HEK293 (cell line): ENCODE measurements around the gene MED15.

Experiments used
- CTCF ChIP-seq: fragments of 450-650 bp; formaldehyde crosslinking; IDR thresholded peaks from 2 replicates; pipeline ENCODE4 v1.5.1; 2016; ENCODE audit warnings: missing biosample characterization, missing genetic modification characterization
- HOXA7 ChIP-seq: sonication (generic); formaldehyde crosslinking; IDR thresholded peaks from 2 replicates; pipeline ENCODE4 v1.8.1; 2022; ENCODE audit warnings: missing genetic modification reagents, borderline replicate concordance
- MYNN ChIP-seq: fragments of 450-650 bp; formaldehyde crosslinking; IDR thresholded peaks from 2 replicates; pipeline ENCODE4 v1.5.1; 2016; ENCODE audit warnings: missing biosample characterization, missing genetic modification characterization, borderline replicate concordance
- ZNF140 ChIP-seq: fragments of 450-650 bp; formaldehyde crosslinking; IDR thresholded peaks from 2 replicates; pipeline ENCODE4 v1.5.1; 2016; ENCODE audit warnings: missing biosample characterization, missing genetic modification characterization
- ZNF23 ChIP-seq: fragments of 450-650 bp; formaldehyde crosslinking; IDR thresholded peaks from 2 replicates; pipeline ENCODE4 v1.5.1; 2016; ENCODE audit warnings: missing biosample characterization, missing genetic modification characterization, borderline replicate concordance
- ZNF660 ChIP-seq: fragments of 450-650 bp; IDR thresholded peaks from 2 replicates; pipeline ENCODE4 v1.5.1; 2018; ENCODE audit warnings: missing biosample characterization, mild to moderate bottlenecking, missing genetic modification characterization
- ZNF747 ChIP-seq: fragments of 450-650 bp; formaldehyde crosslinking; IDR thresholded peaks from 2 replicates; pipeline ENCODE4 v1.5.1; 2016; ENCODE audit warnings: missing biosample characterization, missing genetic modification characterization
- ZNF792 ChIP-seq: fragments of 450-650 bp; formaldehyde crosslinking; IDR thresholded peaks from 2 replicates; pipeline ENCODE4 v1.5.1; 2016; ENCODE audit warnings: missing biosample characterization, missing genetic modification characterization
- TF ChIP-seq, protein P1 (sequence below): fragments of 450-650 bp; formaldehyde crosslinking; IDR thresholded peaks from 2 replicates; pipeline ENCODE4 v1.5.1; 2016; ENCODE audit warnings: missing biosample characterization, missing genetic modification characterization

DNA sequence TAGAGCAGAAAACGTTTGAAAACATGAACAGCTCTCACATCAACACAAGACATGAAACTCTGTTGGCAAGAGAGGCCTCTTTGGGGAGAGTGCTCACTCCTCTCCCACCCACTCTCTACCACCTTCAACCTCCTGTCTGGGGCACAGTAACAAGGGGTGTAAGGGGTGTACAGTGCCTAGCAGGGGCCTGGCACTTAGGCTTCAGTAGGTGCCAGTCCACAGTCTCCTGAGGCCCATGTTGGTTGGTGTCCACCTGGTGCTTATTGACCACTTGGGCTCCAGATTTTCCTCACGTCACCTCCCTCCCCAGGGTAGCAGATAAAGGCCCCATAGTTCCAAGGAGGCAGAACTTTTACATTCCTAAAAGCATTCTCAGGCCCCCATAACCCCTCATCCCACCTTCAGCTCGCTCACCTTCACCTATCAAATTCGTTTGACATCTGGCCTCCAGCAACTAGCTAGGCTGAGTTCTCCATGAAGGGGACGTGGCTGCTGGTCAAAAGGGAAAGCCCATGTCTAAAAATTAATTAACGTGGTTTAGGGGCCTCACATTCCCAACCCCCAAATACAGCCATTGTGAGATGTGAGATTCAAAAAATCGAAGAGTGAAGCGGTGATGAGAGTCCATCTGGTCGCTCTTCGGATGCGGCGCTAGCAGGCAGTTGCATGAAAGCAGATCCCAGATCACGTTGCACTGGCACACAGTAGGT is 712 bp upstream of the MED15 start:
- TF ChIP-seq CTCF (tag by site-specific recombination) (no peak), ZNF747 (no peak), ZNF792 (tag by site-specific recombination) (no peak), ZNF660 (no peak), ZNF23 (tag by site-specific recombination) (no peak), HOXA7 (no peak), ZNF140 (no peak), MYNN (tag by site-specific recombination) (no peak)
- TF ChIP-seq, protein P1, sequence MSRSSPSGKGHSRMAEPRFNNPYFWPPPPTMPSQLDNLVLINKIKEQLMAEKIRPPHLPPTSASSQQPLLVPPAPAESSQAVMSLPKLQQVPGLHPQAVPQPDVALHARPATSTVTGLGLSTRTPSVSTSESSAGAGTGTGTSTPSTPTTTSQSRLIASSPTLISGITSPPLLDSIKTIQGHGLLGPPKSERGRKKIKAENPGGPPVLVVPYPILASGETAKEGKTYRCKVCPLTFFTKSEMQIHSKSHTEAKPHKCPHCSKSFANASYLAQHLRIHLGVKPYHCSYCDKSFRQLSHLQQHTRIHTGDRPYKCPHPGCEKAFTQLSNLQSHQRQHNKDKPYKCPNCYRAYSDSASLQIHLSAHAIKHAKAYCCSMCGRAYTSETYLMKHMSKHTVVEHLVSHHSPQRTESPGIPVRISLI (tag by site-specific recombination), result no peak
